OCI-LY3 (cell line): ENCODE results near the gene APBB2.
A peak's percentile ranks its signal among the peaks of the same experiment; 100 is the strongest.

Experiments used
- H2AFZ ChIP-seq: fragments of 200-600, 300-600 bp; shearing (Covaris generic); 2 replicates; pipeline ENCODE4 v1.6.0; 2014; ENCODE audit warnings: antibody characterized with exemption, low read depth, low read length
- H3K27ac ChIP-seq: fragments of 200-600, 300-600 bp; sonication (generic); 2 replicates; pipeline ENCODE4 v1.5.1; 2014; ENCODE audit warnings: mild to moderate bottlenecking, low read length, moderate library complexity, mixed read lengths
- H3K27me3 ChIP-seq: fragments of 200-600, 300-600 bp; sonication (generic); 2 replicates; pipeline ENCODE4 v1.6.1; 2014; ENCODE audit warnings: low read depth, low read length, mixed read lengths
- H3K36me3 ChIP-seq: fragments of 200-600, 300-600 bp; sonication (generic); replicated peaks from 2 replicates; pipeline ENCODE3; 2014; ENCODE audit warnings: low read depth, low read length, mixed read lengths
- H3K4me1 ChIP-seq: fragments of 300-600, 200-600 bp; sonication (generic); 2 replicates; pipeline ENCODE4 v1.6.1; 2014; ENCODE audit warnings: low read length, mixed read lengths
- H3K4me2 ChIP-seq: fragments of 200-600, 300-600 bp; sonication (generic); 2 replicates; pipeline ENCODE4 v1.6.1; 2014; ENCODE audit warnings: low read length, mixed read lengths
- H3K4me3 ChIP-seq: fragments of 300-600, 200-600 bp; sonication (generic); 2 replicates; pipeline ENCODE4 v1.5.1; 2014; ENCODE audit warnings: antibody characterized with exemption, mild to moderate bottlenecking, low read length, moderate library complexity
- H3K79me2 ChIP-seq: fragments of 300-600, 200-600 bp; shearing (Covaris generic); 2 replicates; pipeline ENCODE4 v1.6.1; 2014; ENCODE audit warnings: mild to moderate bottlenecking, low read length, mixed read lengths
- H3K9ac ChIP-seq: fragments of 300-600, 200-600 bp; shearing (Covaris generic); 2 replicates; pipeline ENCODE4 v1.6.0; 2014; ENCODE audit warnings: mild to moderate bottlenecking, low read length, moderate library complexity
- H3K9me3 ChIP-seq: fragments of 200-600, 300-600 bp; shearing (Covaris generic); 2 replicates; pipeline ENCODE4 v1.6.1; 2014; ENCODE audit warnings: low read length, mixed read lengths; ENCODE audit not compliant: insufficient read depth
- H4K20me1 ChIP-seq: fragments of 200-600, 300-600 bp; sonication (generic); 2 replicates; pipeline ENCODE4 v1.6.1; 2016; ENCODE audit warnings: low read length, mixed read lengths; ENCODE audit not compliant: insufficient read depth
- CTCF ChIP-seq: fragments of 200-600, 300-600 bp; sonication (generic); IDR thresholded peaks from 2 replicates; pipeline ENCODE4 v1.5.1; 2014; ENCODE audit warnings: antibody characterized with exemption, low read length, low read depth
- EZH2phosphoT487 ChIP-seq: fragments of 200-600 bp; shearing (Covaris generic); IDR thresholded peaks from 2 replicates; pipeline ENCODE4 v1.6.1; 2018; ENCODE audit warnings: antibody characterized with exemption, mixed run types, low read depth

Gene APBB2

GRCh38 chr4:41232856-41233255 lies 18.5 kb upstream of the APBB2 start:
- no peaks in the 10 kb centered on the region for H4K20me1 ChIP-seq
- no peaks in the 10 kb centered on the region for H3K36me3 ChIP-seq
- H2AFZ ChIP-seq: no peak overlapping the region
- TF ChIP-seq EZH2phosphoT487 (no peak), CTCF (no peak)
- H3K27ac ChIP-seq: no peak overlapping the region
- no peaks in the 10 kb centered on the region for H3K9me3 ChIP-seq
- no peaks in the 10 kb centered on the region for H3K27me3 ChIP-seq
- no peak overlapping the region for H3K4me3 ChIP-seq
- no peak overlapping the region for H3K9ac ChIP-seq
- no peaks in the 10 kb centered on the region for H3K79me2 ChIP-seq
- H3K4me2 ChIP-seq: no peak overlapping the region
- H3K4me1 ChIP-seq: no peaks in the 10 kb centered on the region

- Histone ChIP-seq H3K27ac (no peak overlapping the region), H2AFZ (no peak overlapping the region), H3K36me3 (no peaks in the 10 kb centered on the region), H3K4me3 (no peak overlapping the region), H3K9ac (no peak overlapping the region), H4K20me1 (no peaks in the 10 kb centered on the region), H3K27me3 (no peaks in the 10 kb centered on the region), H3K79me2 (no peaks in the 10 kb centered on the region), H3K9me3 (no peaks in the 10 kb centered on the region), H3K4me1 (no peaks in the 10 kb centered on the region), H3K4me2 (no peak overlapping the region)
- TF ChIP-seq EZH2phosphoT487 (no peak), CTCF (peak; percentile 18; the same call in 1 of the 2 replicates)
Measured at GRCh38 chr4:41232406-41232805, 18.1 kb upstream of the APBB2 start.

GRCh38 chr4:41227902-41228301 lies 13.6 kb upstream of the APBB2 start:
- H3K9ac ChIP-seq: no peak overlapping the region
- H3K4me3 ChIP-seq: no peak overlapping the region
- no peaks in the 10 kb centered on the region for H3K27me3 ChIP-seq
- H3K36me3 ChIP-seq: no peaks in the 10 kb centered on the region
- H3K4me1 ChIP-seq: no peaks in the 10 kb centered on the region
- H3K4me2 ChIP-seq: no peak overlapping the region
- H3K27ac ChIP-seq: no peak overlapping the region
- no peaks in the 10 kb centered on the region for H4K20me1 ChIP-seq
- TF ChIP-seq CTCF (no peak), EZH2phosphoT487 (no peak)
- no peaks in the 10 kb centered on the region for H3K9me3 ChIP-seq
- H3K79me2 ChIP-seq: no peaks in the 10 kb centered on the region
- no peak overlapping the region for H2AFZ ChIP-seq

- Histone ChIP-seq H3K27ac (no peak overlapping the region), H3K79me2 (no peaks in the 10 kb centered on the region), H3K36me3 (no peaks in the 10 kb centered on the region), H3K9ac (no peak overlapping the region), H3K4me3 (no peak overlapping the region), H4K20me1 (no peaks in the 10 kb centered on the region), H3K4me1 (peaks cover 5% of the 10 kb centered on the region; the same call in 1 of the 2 replicates), H3K4me2 (no peak overlapping the region), H2AFZ (no peak overlapping the region), H3K9me3 (no peaks in the 10 kb centered on the region), H3K27me3 (no peaks in the 10 kb centered on the region)
- TF ChIP-seq CTCF: no peak
- TF ChIP-seq EZH2phosphoT487: no peak
Measured at GRCh38 chr4:41221850-41222645, 7.7 kb upstream of the APBB2 start.
